Calu3 (cell line): ENCODE results near the gene ARHGAP15. TPM values are rescaled to one million over a fixed set of nuclear protein-coding genes. Genes with fewer than 3 reads are reported as not detected.

ENCODE experiments used
- BruUV-seq: library from RNA; stranded (reverse); fragments of 400-500 nt; replicated peaks from 2 replicates; lab custom pipeline; 2021; lab: Mats Ljungman, UMichigan
- CTCF ChIA-PET: fragments of 300-600 bp; sonication (Branson Sonifier 250); formaldehyde crosslinking; loops from one replicate; lab custom pipeline; 2022; ENCODE audit warnings: antibody characterized with exemption; lab: Charles Lee
- DNase-seq: peaks from one replicate; pipeline ENCODE4 v3.0.0; 2022
- H3K27ac Mint-ChIP-seq: one replicate; pipeline ENCODE4 v1.8.0; 2022; ENCODE audit warnings: mixed read lengths; ENCODE audit not compliant: unreplicated experiment
- H3K27me3 Mint-ChIP-seq: one replicate; pipeline ENCODE4 v1.8.0; 2022; ENCODE audit warnings: mixed read lengths; ENCODE audit not compliant: unreplicated experiment
- H3K36me3 Mint-ChIP-seq: one replicate; pipeline ENCODE4 v1.8.0; 2022; ENCODE audit warnings: mild to moderate bottlenecking, moderate library complexity, mixed read lengths; ENCODE audit not compliant: insufficient read depth, unreplicated experiment
- H3K4me1 Mint-ChIP-seq: one replicate; pipeline ENCODE4 v1.8.0; 2022; ENCODE audit warnings: mild to moderate bottlenecking, low read depth, mixed read lengths; ENCODE audit not compliant: unreplicated experiment
- H3K4me3 Mint-ChIP-seq: one replicate; pipeline ENCODE4 v1.8.0; 2022; ENCODE audit warnings: mild to moderate bottlenecking, low read depth, moderate library complexity, mixed read lengths; ENCODE audit not compliant: unreplicated experiment
- H3K9me3 Mint-ChIP-seq: one replicate; pipeline ENCODE4 v1.8.0; 2022; ENCODE audit warnings: low read depth, mixed read lengths; ENCODE audit not compliant: unreplicated experiment
- CTCF ChIP-seq: fragments of 200-600 bp; IDR thresholded peaks from one replicate; pipeline ENCODE4 v1.8.0; 2022; ENCODE audit warnings: antibody characterized with exemption; ENCODE audit not compliant: unreplicated experiment
- intact Hi-C: fragments of 100-400 bp; cut with micrococcal nuclease; formaldehyde crosslinking; loops from one replicate; pipeline ENCODE4 v1.10.0; 2022; ENCODE audit not compliant: unreplicated experiment
- total RNA-seq: library from RNA; stranded (reverse); gene quantifications from 2 replicates; pipeline ENCODE4 v1.2.3, GENCODE V29; 2022

The ARHGAP15 gene
- total RNA-seq, 1 experiment from 2014 or later: not detected

- no peak for DNase-seq
- no peaks in the 10 kb centered on the region for H3K36me3 Mint-ChIP-seq
- no peak overlapping the region for H3K27ac Mint-ChIP-seq
- no TSS peak for BruUV-seq
- H3K4me3 Mint-ChIP-seq: no peak overlapping the region
- no peaks in the 10 kb centered on the region for H3K27me3 Mint-ChIP-seq
- H3K9me3 Mint-ChIP-seq: no peaks in the 10 kb centered on the region
- H3K4me1 Mint-ChIP-seq: no peaks in the 10 kb centered on the region
- CTCF ChIA-PET: no interaction called here
- TF ChIP-seq CTCF: no peak
- intact Hi-C loops: no loop called here
Measured at GRCh38 chr2:143361346-143361745, 232.1 kb downstream of the ARHGAP15 start.

GRCh38 chr2:143371616-143372015 is 242.4 kb downstream of the ARHGAP15 start:
- Mint-ChIP-seq H3K27me3 (no peaks in the 10 kb centered on the region), H3K36me3 (no peaks in the 10 kb centered on the region), H3K4me1 (no peaks in the 10 kb centered on the region), H3K9me3 (no peaks in the 10 kb centered on the region), H3K27ac (no peak overlapping the region), H3K4me3 (no peak overlapping the region)
- no TSS peak for BruUV-seq
- no peak for DNase-seq
- CTCF ChIA-PET: interaction anchor here (0.8 kb wide), 1 partner anchor 30 kb away, joined by 3 read pairs; no protein-coding TSS in a partner anchor
- intact Hi-C loops: no loop called here
- TF ChIP-seq CTCF: no peak

- Mint-ChIP-seq H3K4me1 (no peaks in the 10 kb centered on the region), H3K27me3 (no peaks in the 10 kb centered on the region), H3K27ac (no peak overlapping the region), H3K36me3 (no peaks in the 10 kb centered on the region), H3K9me3 (no peaks in the 10 kb centered on the region), H3K4me3 (no peak overlapping the region)
- intact Hi-C loops: no loop called here
- no TSS peak for BruUV-seq
- DNase-seq: no peak
- TF ChIP-seq CTCF: no peak
- CTCF ChIA-PET: no interaction called here
Measured at GRCh38 chr2:143375384-143375880, 246.2 kb downstream of the ARHGAP15 start.

- no peaks in the 10 kb centered on the region for H3K36me3 Mint-ChIP-seq
- no peak for DNase-seq
- BruUV-seq: no TSS peak
Measured at GRCh38 chr2:143378996-143379395, 249.8 kb downstream of the ARHGAP15 start.

More at GRCh38 chr2:143378996-143379395, 249.8 kb downstream of the ARHGAP15 start:
- Mint-ChIP-seq H3K27ac (no peak overlapping the region), H3K4me3 (no peak overlapping the region), H3K9me3 (no peaks in the 10 kb centered on the region), H3K4me1 (no peaks in the 10 kb centered on the region), H3K27me3 (no peaks in the 10 kb centered on the region)
- CTCF ChIA-PET: no interaction called here
- TF ChIP-seq CTCF: no peak
- intact Hi-C loops: no loop called here
